ENCODE measurements around the gene PDE6A.
"Not testable (repeated sequence)": the region's sequence is repeated elsewhere in the genome, so short reads cannot be mapped to it uniquely, and the experiment has no call there.

The PDE6A gene

GRCh38 chr5:149873896-149874295 is 70.7 kb downstream of the PDE6A start:
- TF ChIP-seq JUND (IDR thresholded peaks at IDR 0.05; ENCODE audit: low read depth): no peak
- in situ Hi-C loops (cut with HindIII; ENCODE audit: low pct_unique_long_range_greater_than_20kb, low sequenced_read_pairs): no loop called here
- no peak for DNase-seq (ENCODE audit: low read depth in 1 of 2, low spot score in 1 of 2)

- in situ Hi-C loops (cut with HindIII; ENCODE audit: low pct_unique_long_range_greater_than_20kb, low sequenced_read_pairs): no loop called here
- no peak for TF ChIP-seq JUND (IDR thresholded peaks at IDR 0.05; ENCODE audit: low read depth)
- no peak for DNase-seq (ENCODE audit: low read depth in 1 of 2, low spot score in 1 of 2)
Observed at GRCh38 chr5:149872351-149873040, 72.1 kb downstream of the PDE6A start.

- no peak for DNase-seq (ENCODE audit: low read depth in 1 of 2, low spot score in 1 of 2)
- TF ChIP-seq JUND (IDR thresholded peaks at IDR 0.05; ENCODE audit: low read depth): no peak
- in situ Hi-C loops (cut with HindIII; ENCODE audit: low pct_unique_long_range_greater_than_20kb, low sequenced_read_pairs): no loop called here
Observed at GRCh38 chr5:149871471-149871870, 73.1 kb downstream of the PDE6A start.

GRCh38 chr5:149870697-149871096 is 73.9 kb downstream of the PDE6A start:
- in situ Hi-C loops (cut with HindIII; ENCODE audit: low pct_unique_long_range_greater_than_20kb, low sequenced_read_pairs): no loop called here
- TF ChIP-seq JUND (IDR thresholded peaks at IDR 0.05; ENCODE audit: low read depth): no peak
- no peak for DNase-seq (ENCODE audit: low read depth in 1 of 2, low spot score in 1 of 2)

DNA sequence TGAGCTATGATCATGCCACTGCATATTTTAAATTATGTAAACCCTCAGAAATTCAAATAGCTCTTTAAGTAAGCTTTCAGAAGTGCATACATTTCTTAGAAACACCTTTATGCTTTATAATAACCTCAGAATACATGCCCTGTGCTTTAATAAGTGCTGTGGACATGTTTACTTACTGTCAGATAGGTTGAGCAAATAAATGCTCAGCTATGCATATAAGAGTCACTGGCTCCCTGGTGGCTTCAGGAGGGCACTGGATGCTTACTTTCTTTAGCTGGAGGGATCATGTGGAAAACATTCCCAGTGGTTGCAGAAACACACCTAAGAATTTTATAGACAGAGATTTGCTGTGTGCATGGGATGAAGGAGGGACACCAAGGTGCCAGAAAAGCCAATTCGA is 74.4 kb downstream of the PDE6A start:
- no peak for TF ChIP-seq JUND (IDR thresholded peaks at IDR 0.05; ENCODE audit: low read depth)

GRCh38 chr5:149869411-149869821 is 75.2 kb downstream of the PDE6A start:
- no peak for DNase-seq (ENCODE audit: low read depth in 1 of 2, low spot score in 1 of 2)
- in situ Hi-C loops (cut with HindIII; ENCODE audit: low pct_unique_long_range_greater_than_20kb, low sequenced_read_pairs): no loop called here
- no peak for TF ChIP-seq JUND (IDR thresholded peaks at IDR 0.05; ENCODE audit: low read depth)

More for the DNA sequence above, 74.4 kb downstream of the PDE6A start:
- in situ Hi-C loops (cut with HindIII; ENCODE audit: low pct_unique_long_range_greater_than_20kb, low sequenced_read_pairs): no loop called here
- DNase-seq (ENCODE audit: low read depth in 1 of 2, low spot score in 1 of 2): peak; percentile 30 to 34

DNA sequence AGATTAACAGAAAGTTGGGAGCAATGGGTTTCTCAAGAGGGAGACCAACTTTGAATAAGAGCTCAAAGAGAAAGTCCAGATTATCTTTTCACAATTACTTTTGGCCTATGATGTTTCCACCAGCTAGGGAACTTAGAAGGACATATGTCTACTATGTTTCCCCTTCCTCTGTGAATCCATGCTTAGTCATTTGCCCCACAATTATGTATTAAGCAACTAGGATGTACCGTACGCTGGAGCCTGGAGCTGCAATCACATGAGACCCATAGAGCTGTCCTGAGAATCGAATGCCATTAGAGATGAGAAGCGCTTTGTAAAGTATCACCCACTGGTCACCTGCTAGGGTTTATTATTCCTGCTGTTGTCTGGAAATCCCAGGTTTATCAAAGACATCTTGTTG is 78.8 kb downstream of the PDE6A start:
- no peak for TF ChIP-seq JUND (IDR thresholded peaks at IDR 0.05; ENCODE audit: low read depth)
- no peak for DNase-seq (ENCODE audit: low read depth in 1 of 2, low spot score in 1 of 2)
- in situ Hi-C loops (cut with HindIII; ENCODE audit: low pct_unique_long_range_greater_than_20kb, low sequenced_read_pairs): no loop called here

- in situ Hi-C loops (cut with HindIII; ENCODE audit: low pct_unique_long_range_greater_than_20kb, low sequenced_read_pairs): no loop called here
- no peak for DNase-seq (ENCODE audit: low read depth in 1 of 2, low spot score in 1 of 2)
- TF ChIP-seq JUND (IDR thresholded peaks at IDR 0.05; ENCODE audit: low read depth): no peak
Observed at GRCh38 chr5:149863830-149864229, 80.8 kb downstream of the PDE6A start.

DNA sequence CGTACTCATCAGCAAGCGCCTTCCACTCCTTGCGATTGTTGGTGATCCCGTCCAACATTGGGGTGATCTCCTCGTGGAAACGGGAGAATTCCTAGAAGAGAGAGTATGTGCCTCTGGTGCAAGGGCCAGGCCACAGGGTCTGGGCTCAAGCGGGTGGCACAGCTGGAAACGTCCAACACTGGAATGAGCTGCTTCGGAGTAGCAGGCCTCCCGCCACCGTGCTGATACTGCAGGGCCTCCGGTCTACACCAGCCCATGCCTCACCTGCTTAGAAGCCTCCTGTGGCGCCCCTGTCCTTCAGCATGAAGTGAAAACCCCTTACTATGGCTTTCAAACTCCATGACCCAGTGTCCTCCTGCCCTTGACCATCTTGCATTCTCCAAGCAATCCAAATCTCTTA is 81.4 kb downstream of the PDE6A start:
- no peak for DNase-seq (ENCODE audit: low read depth in 1 of 2, low spot score in 1 of 2)
- in situ Hi-C loops (cut with HindIII; ENCODE audit: low pct_unique_long_range_greater_than_20kb, low sequenced_read_pairs): no loop called here
- TF ChIP-seq JUND (IDR thresholded peaks at IDR 0.05; ENCODE audit: low read depth): no peak

DNA sequence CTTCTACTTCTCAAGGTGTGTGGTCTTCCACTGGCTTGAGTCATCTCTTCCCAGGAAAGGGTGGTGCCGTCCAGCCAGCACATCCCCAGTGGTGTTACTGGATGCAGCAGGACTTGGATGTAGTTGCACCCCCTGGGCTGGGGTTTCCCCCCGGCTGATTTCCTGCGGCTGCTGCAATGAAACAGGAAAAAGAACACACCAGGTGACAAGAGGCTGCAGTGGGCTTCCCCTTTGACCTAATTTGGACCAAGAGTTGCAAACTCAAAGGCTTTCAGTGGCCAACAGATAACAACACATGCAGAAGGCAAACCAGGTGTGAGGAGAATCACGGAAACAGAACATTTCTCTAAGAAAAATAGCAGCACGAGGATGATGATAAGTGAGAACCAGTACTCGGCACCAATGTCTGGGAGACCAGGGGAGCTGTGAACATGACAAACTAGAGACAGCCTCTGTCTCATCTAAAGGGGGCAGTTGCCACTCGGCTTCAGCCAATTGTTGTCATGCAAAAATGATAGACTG is 83.7 kb downstream of the PDE6A start:
- in situ Hi-C loops (cut with HindIII; ENCODE audit: low pct_unique_long_range_greater_than_20kb, low sequenced_read_pairs): no loop called here
- no peak for DNase-seq (ENCODE audit: low read depth in 1 of 2, low spot score in 1 of 2)
- no peak for TF ChIP-seq JUND (IDR thresholded peaks at IDR 0.05; ENCODE audit: low read depth)

DNA sequence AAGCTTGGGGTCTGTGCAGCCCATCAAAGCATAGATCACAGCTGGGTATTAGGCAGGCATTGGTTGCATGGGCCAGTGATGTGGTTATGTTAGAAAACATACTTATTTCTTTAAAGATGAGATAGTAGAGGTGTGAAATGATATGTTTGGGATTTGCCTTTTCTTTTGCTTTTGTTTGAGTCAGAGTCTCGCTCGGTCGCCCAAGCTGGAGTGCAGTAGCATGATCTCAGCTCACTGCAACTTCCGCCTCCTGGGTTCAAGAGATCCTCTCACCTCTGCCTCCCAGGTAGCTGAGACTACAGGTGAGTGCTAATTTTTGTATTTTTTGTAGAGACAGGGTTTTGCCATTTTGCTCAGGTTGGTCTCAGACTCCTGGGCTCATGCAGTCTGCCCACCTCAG is 84.8 kb downstream of the PDE6A start:
- TF ChIP-seq JUND (IDR thresholded peaks at IDR 0.05; ENCODE audit: low read depth): no peak
- in situ Hi-C loops (cut with HindIII; ENCODE audit: low pct_unique_long_range_greater_than_20kb, low sequenced_read_pairs): no loop called here
- no peak for DNase-seq (ENCODE audit: low read depth in 1 of 2, low spot score in 1 of 2)

GRCh38 chr5:149858481-149858880 is 86.1 kb downstream of the PDE6A start:
- DNase-seq (ENCODE audit: low read depth in 1 of 2, low spot score in 1 of 2); in situ Hi-C loops (cut with HindIII; ENCODE audit: low pct_unique_long_range_greater_than_20kb, low sequenced_read_pairs): not testable (repeated sequence)

- no peak for TF ChIP-seq JUND (IDR thresholded peaks at IDR 0.05; ENCODE audit: low read depth)
- in situ Hi-C loops (cut with HindIII; ENCODE audit: low pct_unique_long_range_greater_than_20kb, low sequenced_read_pairs): no loop called here
- peak in 1 of 2 experiments; percentile 55 for DNase-seq (ENCODE audit: low read depth in 1 of 2, low spot score in 1 of 2)
Observed at GRCh38 chr5:149857499-149857898, 87.1 kb downstream of the PDE6A start.

GRCh38 chr5:149855366-149855765 is 89.2 kb downstream of the PDE6A start:
- no peak for TF ChIP-seq JUND (IDR thresholded peaks at IDR 0.05; ENCODE audit: low read depth)
- no peak for DNase-seq (ENCODE audit: low read depth in 1 of 2, low spot score in 1 of 2)
- in situ Hi-C loops (cut with HindIII; ENCODE audit: low pct_unique_long_range_greater_than_20kb, low sequenced_read_pairs): no loop called here

All from T47D (cell line).